GM20000 (cell line): Measurements from ENCODE around the gene DTNBP1.

Experiments used
- DNase-seq: peaks from one replicate; pipeline ENCODE4 v3.0.0; 2012; ENCODE audit warnings: low spot score
- CTCF ChIP-seq: IDR thresholded peaks from 2 replicates; pipeline ENCODE4 v1.5.1; 2012; ENCODE audit warnings: mild to moderate bottlenecking, control low read depth; ENCODE audit errors: extremely low read depth, missing control alignments

DTNBP1 gene

DNA sequence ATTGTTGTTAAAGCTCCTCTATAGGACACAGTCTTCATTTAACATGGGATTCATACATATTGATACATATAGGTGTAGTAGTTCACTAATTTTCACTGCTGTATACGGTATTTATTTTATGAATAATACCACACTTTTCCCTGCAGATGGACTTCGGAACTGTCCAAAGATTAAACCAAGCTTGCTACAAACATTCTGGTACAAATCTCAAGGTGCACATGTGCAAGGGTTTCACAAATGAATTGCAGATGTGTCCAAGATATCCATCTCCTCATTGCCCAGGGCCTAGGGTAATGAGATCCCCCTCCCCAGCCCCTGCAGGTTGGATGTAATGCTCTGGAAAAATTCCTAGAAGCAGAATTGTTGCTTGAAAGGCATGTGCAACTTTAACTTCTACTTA is 31.4 kb downstream of the DTNBP1 start:
- TF ChIP-seq CTCF, result no peak

DNA sequence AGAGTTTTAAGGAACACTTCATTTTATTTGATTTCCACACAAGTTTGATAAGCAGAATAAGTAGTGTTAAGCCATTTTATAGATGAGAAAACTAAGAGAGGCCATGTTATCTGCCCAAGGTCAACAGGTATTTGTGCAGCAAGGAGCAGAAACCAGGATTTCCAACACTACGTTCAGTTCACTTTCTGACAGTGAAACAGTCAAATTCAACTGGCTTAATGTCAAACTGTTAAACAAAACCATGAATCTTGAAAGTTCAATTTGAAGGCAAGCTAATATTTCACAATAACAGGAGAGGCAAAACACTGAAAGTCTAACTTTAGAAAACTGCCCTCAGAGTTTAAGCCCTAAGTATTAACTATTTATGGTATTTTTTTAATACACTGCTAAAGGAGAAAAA is 32.6 kb downstream of the DTNBP1 start:
- TF ChIP-seq CTCF, result no peak
- DNase-seq, result no peak

More for the DNA sequence above, 31.4 kb downstream of the DTNBP1 start:
- no peak for DNase-seq

DNA sequence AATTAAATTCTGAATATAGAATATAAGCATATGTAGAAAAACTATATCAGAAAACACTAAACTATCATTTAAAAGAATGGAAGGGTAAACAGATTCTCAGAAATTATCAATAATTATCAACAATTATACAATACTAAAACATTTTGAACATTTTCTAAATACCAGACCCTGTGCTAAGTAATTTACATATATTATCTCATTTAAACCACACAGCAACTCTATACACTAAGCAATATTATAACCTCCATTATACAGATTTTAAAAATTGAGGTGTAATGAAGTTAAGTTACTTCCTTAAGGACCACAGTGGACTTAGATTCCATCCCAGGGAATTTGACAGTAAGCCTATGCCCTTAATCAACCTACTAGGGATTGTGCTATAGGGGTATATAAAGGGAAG is 33.3 kb downstream of the DTNBP1 start:
- DNase-seq, result no peak
- no peak for TF ChIP-seq CTCF

DNA sequence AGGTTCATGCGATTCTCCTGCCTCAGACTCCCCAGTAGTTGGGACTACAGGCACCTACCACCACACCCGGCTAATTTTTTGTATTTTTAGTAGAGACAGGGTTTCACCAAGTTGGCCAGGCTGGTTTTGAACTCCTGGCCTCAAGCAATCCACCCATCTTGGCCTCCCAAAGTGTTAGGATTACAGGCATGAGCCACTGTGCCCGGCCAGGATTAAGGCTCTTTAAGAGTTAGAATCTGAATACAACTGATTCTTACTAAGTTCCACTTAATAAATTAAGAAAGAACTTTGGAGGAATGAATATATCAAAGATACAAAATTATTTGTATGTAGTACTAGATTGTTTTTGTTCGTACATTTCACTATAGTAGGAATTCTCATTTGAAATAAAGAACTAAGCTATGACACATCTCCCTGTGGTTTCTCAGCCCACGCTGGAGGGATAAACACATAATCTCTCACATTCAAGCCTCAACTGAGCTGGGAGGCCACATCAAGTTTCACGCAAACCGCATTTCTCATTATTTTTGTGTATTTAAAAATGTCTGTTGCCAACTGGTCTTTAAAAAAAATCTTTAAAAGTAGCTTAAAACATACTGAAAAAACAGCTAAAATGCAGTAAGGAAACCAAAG is 34.2 kb downstream of the DTNBP1 start:
- TF ChIP-seq CTCF, result no peak
- DNase-seq, result peak; percentile 13

- no peak for DNase-seq
- no peak for TF ChIP-seq CTCF
Measured at GRCh38 chr6:15627821-15628220, 35.0 kb downstream of the DTNBP1 start.

DNA sequence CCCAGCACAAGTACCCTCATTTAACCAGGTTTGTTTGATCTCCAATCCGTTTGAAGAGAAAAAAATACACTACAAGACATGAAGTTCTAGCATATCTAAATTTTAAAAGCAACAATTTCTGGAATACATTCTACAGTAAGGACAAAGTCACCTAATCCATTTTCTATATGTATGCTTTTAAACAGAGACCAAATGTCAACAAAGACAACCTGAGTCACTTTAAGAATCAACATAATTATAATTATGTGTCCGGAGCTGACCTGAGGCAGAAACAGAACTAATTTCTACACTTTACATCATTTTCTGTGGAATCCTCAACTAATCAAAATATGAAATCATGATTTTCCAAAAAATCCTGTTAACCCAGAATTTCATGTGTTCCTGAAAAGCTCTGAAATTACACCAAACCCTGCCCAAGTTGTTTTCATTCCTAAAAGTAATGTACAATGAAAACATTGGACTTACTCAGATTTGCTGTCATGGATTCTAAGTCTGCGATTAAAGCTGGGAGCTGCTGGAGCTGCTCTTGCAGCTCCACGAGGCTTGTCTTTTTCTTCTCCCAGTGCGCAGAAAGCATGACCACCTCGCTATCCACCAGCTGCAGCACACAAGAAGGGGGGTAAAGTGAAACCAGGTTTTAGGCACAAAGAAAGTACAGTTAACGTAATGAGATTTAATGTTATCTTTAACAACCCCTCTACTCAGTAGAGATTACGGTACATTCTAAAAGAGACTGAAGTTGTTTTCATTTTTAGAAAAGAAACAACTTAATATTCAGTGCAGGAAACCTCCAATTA is 35.8 kb downstream of the DTNBP1 start:
- DNase-seq, result no peak
- TF ChIP-seq CTCF, result no peak

DNA sequence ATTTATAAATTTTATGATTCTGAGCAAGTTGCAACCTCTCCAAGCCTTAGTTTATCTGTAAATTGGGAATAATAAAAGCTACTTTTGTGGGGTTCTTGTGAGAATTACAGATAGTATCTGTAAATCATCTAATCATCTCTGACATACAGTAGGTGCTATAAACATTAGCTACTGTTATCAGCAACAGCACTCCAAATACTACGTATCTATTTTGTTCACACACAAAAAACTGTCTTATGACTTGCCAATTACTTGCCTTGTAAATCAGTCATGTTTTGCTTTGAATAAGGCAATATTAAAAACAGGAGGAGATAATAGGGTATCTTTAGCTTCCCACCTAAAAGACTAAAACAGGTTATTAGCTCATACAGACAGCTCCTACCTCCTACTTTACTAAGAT is 36.7 kb downstream of the DTNBP1 start:
- no peak for TF ChIP-seq CTCF
- no peak for DNase-seq
